ENCODE measurements around the gene RYR2. TPM values are rescaled to one million over a fixed set of nuclear protein-coding genes. Genes with fewer than 3 reads are reported as not detected.
"Not testable (repeated sequence)": the region's sequence is repeated elsewhere in the genome, so short reads cannot be mapped to it uniquely, and the experiment has no call there.

Gene RYR2
- total RNA-seq, 2 experiments from 2014 or later: 0.05 to 0.08 TPM

DNA sequence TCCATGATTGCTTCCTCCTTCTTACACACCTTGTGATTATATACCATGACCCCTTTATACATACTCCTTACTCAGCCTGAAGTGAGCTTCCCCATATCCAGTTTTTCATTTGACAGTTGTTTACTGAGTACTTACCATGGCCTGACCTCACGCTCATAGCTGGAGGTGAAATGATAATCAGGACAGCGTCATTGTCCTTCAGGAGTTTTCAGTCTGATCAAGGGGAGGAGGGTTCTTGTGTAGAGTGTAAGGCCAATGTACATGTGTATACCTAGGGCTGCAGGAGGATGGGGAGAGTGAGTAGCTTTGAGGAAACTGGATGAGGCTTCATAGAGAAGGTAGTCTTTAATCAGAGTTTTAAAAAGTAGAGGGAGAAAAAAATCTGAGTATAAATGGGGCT, 325.8 kb downstream of the RYR2 start:
- no peaks in the 10 kb centered on the region for H3K36me3 Mint-ChIP-seq (ENCODE audit: low read depth)
- H3K27ac Mint-ChIP-seq: no peak overlapping the region
- no peaks in the 10 kb centered on the region for H3K9me3 Mint-ChIP-seq
- H3K4me3 Mint-ChIP-seq: no peak overlapping the region
- H3K27me3 Mint-ChIP-seq: no peaks in the 10 kb centered on the region
- DNase-seq: no peak
- H3K4me1 Mint-ChIP-seq: no peaks in the 10 kb centered on the region
- ChIA-PET POLR2A (no interaction called here), CTCF (interaction anchor here (1.4 kb wide), 1 partner anchor 19 kb away, joined by 3 read pairs; no protein-coding TSS in a partner anchor)

DNA sequence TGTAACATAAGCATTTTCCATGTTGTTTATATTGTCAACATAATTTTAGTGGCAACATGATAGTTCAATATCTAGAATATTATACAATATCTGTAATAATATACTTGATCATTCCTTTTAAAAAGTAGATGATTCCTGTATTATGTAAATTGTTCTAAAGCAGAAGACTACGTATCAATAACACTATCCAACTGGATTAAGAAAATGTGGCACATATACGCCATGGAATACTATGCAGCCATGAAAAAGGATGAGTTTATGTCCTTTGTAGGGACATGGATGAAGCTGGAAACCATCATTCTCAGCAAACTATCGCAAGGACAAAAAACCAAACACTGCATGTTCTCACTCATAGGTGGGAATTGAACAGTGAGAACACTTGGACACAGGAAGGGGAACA, 329.5 kb downstream of the RYR2 start:
- H3K36me3 Mint-ChIP-seq (ENCODE audit: low read depth); H3K27ac Mint-ChIP-seq; POLR2A ChIA-PET; H3K9me3 Mint-ChIP-seq; DNase-seq; CTCF ChIA-PET; H3K27me3 Mint-ChIP-seq; H3K4me1 Mint-ChIP-seq; H3K4me3 Mint-ChIP-seq: not testable (repeated sequence)

GRCh38 chr1:237383791-237384190, 341.8 kb downstream of the RYR2 start:
- no peaks in the 10 kb centered on the region for H3K36me3 Mint-ChIP-seq (ENCODE audit: low read depth)
- peaks cover 2% of the 10 kb centered on the region for H3K27me3 Mint-ChIP-seq
- no peaks in the 10 kb centered on the region for H3K4me1 Mint-ChIP-seq
- ChIA-PET CTCF (interaction anchor here (0.6 kb wide), 1 partner anchor 468 kb away, joined by 3 read pairs; no protein-coding TSS in a partner anchor), POLR2A (no interaction called here)
- H3K27ac Mint-ChIP-seq: no peak overlapping the region
- DNase-seq: no peak
- H3K4me3 Mint-ChIP-seq: no peak overlapping the region
- no peaks in the 10 kb centered on the region for H3K9me3 Mint-ChIP-seq

DNA sequence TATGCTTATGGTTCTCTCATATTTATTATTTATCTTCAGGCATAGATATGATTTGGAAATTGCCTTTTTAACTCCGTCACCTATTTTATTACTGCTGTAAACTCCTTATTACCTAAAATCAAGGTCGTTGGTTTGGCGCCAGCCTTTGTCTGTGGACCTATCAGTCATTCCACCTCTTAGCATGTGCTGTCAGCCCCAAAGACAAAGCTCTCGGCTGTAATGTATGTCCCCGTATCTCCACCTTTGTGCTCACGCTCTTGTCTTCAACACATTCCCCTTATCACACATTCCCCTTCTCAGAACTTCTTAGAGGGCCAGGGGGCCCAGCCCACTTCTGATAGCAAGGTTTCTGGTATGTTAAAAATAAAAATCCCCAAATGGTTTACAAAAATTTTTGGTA, 342.2 kb downstream of the RYR2 start:
- Mint-ChIP-seq H3K27ac (no peak overlapping the region), H3K9me3 (no peaks in the 10 kb centered on the region), H3K36me3 (ENCODE audit: low read depth) (no peaks in the 10 kb centered on the region), H3K4me3 (no peak overlapping the region), H3K27me3 (peaks cover 2% of the 10 kb centered on the region), H3K4me1 (no peaks in the 10 kb centered on the region)
- DNase-seq: no peak
- ChIA-PET CTCF (no interaction called here), POLR2A (no interaction called here)

DNA sequence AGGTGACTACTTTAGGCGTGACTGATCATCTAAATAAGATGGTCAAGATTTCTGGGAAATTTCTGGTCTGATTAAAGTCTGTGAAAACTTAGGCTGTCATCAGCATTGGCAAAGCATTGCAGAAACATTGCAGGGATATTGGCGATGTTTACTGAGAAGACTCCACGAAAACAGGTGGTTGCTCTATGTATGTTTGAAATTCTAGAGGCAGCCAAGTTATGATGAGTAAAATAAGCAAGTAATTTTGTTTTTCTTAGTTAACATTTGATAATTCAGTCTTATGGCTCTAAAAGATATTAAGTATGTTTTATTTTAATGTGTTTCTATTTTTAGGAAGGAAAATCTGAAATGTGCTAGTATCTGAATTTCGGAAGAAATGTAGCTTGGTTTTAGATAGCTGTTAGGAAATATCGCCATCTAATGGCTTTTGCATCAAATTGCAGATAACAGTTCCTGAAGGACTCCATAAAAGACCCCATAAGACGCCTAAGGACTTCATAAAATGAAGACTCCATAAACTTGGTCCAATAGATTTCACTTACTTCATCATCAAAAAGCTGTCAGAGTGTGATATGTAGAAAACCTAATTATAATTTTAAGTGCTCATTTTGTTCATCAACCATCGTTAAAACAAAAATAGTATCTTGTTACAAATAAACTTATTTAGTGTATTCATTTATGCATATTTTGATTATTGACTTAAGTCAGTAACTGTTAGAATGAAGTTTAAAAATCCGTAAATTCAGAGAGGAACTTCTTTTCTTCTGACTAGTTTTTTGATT, 344.6 kb downstream of the RYR2 start:
- CTCF ChIA-PET: interaction anchor here (0.9 to 2.2 kb wide), 6 partner anchors 18 to 633 kb away, joined by 3 to 17 read pairs (median 4); no protein-coding TSS in a partner anchor
- H3K27me3 Mint-ChIP-seq: peaks cover 2% of the 10 kb centered on the region
- POLR2A ChIA-PET: no interaction called here
- no peaks in the 10 kb centered on the region for H3K9me3 Mint-ChIP-seq
- no peak overlapping the region for H3K4me3 Mint-ChIP-seq
- no peak overlapping the region for H3K27ac Mint-ChIP-seq
- DNase-seq: no peak
- no peaks in the 10 kb centered on the region for H3K36me3 Mint-ChIP-seq (ENCODE audit: low read depth)
- no peaks in the 10 kb centered on the region for H3K4me1 Mint-ChIP-seq

DNA sequence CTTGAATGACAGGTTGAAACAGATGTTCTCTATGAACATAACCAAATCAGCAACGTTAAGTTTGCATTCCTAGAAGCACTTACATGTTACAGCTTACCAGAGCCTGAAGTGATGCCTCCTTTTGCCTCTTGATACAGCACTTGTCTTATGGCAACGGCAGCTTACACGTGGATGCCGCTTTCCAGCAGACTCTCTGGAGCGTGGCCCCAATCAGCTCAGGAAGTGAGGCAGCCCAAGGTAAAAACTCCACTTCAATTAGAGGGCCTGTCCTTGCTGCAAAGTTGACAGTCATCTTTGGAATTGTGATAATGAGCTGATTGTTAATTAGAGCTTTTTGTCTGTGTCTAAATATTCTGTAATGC, 345.1 kb downstream of the RYR2 start:
- POLR2A ChIA-PET: no interaction called here
- Mint-ChIP-seq H3K27me3 (peaks cover 2% of the 10 kb centered on the region), H3K9me3 (no peaks in the 10 kb centered on the region), H3K4me1 (no peaks in the 10 kb centered on the region), H3K36me3 (ENCODE audit: low read depth) (no peaks in the 10 kb centered on the region), H3K27ac (no peak overlapping the region), H3K4me3 (no peak overlapping the region)
- no peak for DNase-seq
- CTCF ChIA-PET: interaction anchor here (0.7 to 2.2 kb wide), 6 partner anchors 16 to 633 kb away, joined by 3 to 17 read pairs (median 4); no protein-coding TSS in a partner anchor

DNA sequence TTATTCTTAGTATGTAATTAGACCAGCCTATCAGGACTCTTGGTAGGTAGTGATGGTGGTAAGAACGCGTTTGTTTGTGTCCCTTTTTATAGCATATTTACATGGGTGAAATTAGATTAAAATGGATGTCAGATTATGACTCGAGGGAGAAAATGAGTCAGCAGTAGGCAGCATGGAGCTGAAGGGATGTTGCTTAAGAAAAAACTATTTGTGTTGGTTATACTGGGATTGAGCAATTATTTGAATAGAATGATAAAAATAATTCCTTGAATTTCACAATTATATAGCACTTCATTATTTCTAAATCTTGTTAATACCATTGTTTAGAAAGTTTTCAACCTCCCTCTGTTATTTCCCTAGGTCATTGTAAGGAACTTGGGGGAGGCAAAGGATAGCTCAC, 348.8 kb downstream of the RYR2 start:
- Mint-ChIP-seq H3K9me3 (peaks cover 2% of the 10 kb centered on the region), H3K4me1 (no peaks in the 10 kb centered on the region)

GRCh38 chr1:237393632-237394031, 351.6 kb downstream of the RYR2 start:
- Mint-ChIP-seq H3K4me3 (no peak overlapping the region), H3K27me3 (no peaks in the 10 kb centered on the region), H3K4me1 (no peaks in the 10 kb centered on the region), H3K27ac (no peak overlapping the region), H3K9me3 (peaks cover 2% of the 10 kb centered on the region), H3K36me3 (ENCODE audit: low read depth) (no peaks in the 10 kb centered on the region)
- POLR2A ChIA-PET: no interaction called here
- CTCF ChIA-PET: no interaction called here
- DNase-seq: no peak

More for the DNA sequence above, 348.8 kb downstream of the RYR2 start:
- H3K4me3 Mint-ChIP-seq: no peak overlapping the region
- ChIA-PET CTCF (no interaction called here), POLR2A (no interaction called here)
- no peaks in the 10 kb centered on the region for H3K36me3 Mint-ChIP-seq (ENCODE audit: low read depth)
- H3K27me3 Mint-ChIP-seq: peaks cover 1% of the 10 kb centered on the region
- DNase-seq: no peak
- no peak overlapping the region for H3K27ac Mint-ChIP-seq

DNA sequence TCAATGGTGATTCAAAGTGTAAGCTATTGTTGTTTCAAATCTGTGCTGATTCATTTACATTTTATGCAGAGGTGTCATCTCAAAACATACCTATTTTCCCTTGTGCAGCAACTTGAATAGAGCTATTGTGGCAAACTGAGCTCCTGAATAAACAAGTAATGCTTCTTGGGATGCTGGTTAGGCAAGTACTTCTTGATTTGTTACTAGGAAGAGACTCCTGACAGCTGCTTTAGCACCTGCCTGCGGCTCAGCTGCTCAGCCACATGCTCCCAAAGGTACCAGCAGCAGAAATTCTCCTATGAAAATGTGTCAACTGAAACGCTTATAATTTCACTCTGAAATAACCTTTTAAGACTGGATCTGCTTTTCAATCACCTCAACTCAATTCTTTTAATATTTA, 352.3 kb downstream of the RYR2 start:
- Mint-ChIP-seq H3K36me3 (ENCODE audit: low read depth) (no peaks in the 10 kb centered on the region), H3K4me3 (no peak overlapping the region), H3K4me1 (no peaks in the 10 kb centered on the region), H3K27me3 (no peaks in the 10 kb centered on the region), H3K9me3 (peaks cover 2% of the 10 kb centered on the region), H3K27ac (no peak overlapping the region)
- CTCF ChIA-PET: no interaction called here
- POLR2A ChIA-PET: no interaction called here
- DNase-seq: no peak

DNA sequence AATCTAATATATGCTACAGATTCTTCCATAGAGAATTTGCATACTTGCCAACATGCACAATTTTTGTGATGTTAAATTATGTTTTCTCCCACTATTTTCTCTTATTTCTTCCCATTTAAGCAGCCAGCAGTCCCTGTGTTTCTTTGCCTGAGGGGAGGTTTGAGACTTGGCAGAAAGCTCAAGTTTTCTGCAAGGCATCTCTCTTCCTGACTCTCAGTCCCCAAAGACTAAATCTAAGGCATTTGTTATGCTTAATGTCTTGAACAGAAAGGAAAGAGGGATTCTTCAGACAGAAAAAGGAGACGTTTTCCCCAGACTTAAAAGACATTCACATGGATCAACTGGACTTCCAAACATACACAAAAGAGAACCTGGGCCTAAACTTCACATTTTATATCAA, 354.4 kb downstream of the RYR2 start:
- Mint-ChIP-seq H3K4me1 (no peaks in the 10 kb centered on the region), H3K9me3 (peaks cover 2% of the 10 kb centered on the region), H3K27me3 (no peaks in the 10 kb centered on the region), H3K4me3 (no peak overlapping the region), H3K36me3 (ENCODE audit: low read depth) (no peaks in the 10 kb centered on the region), H3K27ac (no peak overlapping the region)
- DNase-seq: no peak
- ChIA-PET CTCF (no interaction called here), POLR2A (no interaction called here)

- Mint-ChIP-seq H3K27me3 (no peaks in the 10 kb centered on the region), H3K4me3 (no peak overlapping the region), H3K9me3 (peaks cover 2% of the 10 kb centered on the region), H3K27ac (no peak overlapping the region), H3K4me1 (no peaks in the 10 kb centered on the region), H3K36me3 (ENCODE audit: low read depth) (no peaks in the 10 kb centered on the region)
- DNase-seq: no peak
- ChIA-PET CTCF (interaction anchor here (0.5 kb wide), 1 partner anchor 16 kb away, joined by 7 read pairs; no protein-coding TSS in a partner anchor), POLR2A (no interaction called here)
Observed at GRCh38 chr1:237398751-237399150, 356.8 kb downstream of the RYR2 start.

DNA sequence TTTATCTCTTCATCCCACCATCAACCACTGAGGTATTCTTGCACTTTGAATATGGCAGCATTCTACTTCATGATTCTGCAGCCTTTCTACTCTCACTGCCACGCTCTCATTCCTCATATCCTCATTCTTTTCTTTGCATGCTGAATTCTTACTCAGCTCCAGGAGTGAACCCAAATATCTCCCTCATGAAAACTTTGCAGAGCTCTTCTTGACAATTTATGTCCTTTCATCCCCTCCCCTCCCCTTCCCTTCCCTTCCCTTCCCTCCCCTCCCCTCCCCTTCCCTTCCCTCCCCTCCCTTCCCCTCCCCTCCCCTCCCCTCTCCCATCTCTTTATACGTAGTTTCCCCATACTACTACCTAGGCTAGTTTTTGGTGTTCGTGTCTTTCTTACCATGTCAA, 363.9 kb downstream of the RYR2 start:
- DNase-seq: no peak
- Mint-ChIP-seq H3K4me1 (peaks cover 2% of the 10 kb centered on the region), H3K9me3 (no peaks in the 10 kb centered on the region), H3K27ac (no peak overlapping the region), H3K4me3 (no peak overlapping the region), H3K27me3 (no peaks in the 10 kb centered on the region), H3K36me3 (ENCODE audit: low read depth) (no peaks in the 10 kb centered on the region)
- POLR2A ChIA-PET: no interaction called here
- CTCF ChIA-PET: no interaction called here

DNA sequence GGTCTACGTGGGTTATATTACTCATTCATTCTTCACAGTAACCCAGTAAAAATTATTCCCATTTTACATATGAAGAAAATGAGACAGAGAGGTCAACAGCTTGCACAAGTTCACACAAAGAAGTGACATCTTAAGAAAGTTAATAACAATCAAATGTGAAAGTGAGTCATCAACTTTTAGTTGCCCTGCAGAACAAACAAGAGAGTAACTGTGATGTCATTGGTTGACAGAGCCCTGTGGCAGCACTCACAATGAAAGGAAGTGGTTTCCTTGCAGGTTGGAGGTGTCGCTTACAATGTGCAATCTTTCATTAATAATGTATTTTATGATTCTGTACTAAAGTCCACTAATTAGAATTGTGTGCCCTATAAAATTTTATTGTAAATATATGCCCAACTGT, 369.6 kb downstream of the RYR2 start:
- H3K9me3 Mint-ChIP-seq: no peaks in the 10 kb centered on the region
- peaks cover 12% of the 10 kb centered on the region for H3K4me1 Mint-ChIP-seq
- H3K4me3 Mint-ChIP-seq: no peak overlapping the region
- POLR2A ChIA-PET: no interaction called here
- H3K27ac Mint-ChIP-seq: peak overlapping the region; percentile 55
- peaks cover 3% of the 10 kb centered on the region for H3K27me3 Mint-ChIP-seq
- peak; percentile 41 for DNase-seq
- CTCF ChIA-PET: no interaction called here
- H3K36me3 Mint-ChIP-seq (ENCODE audit: low read depth): no peaks in the 10 kb centered on the region

DNA sequence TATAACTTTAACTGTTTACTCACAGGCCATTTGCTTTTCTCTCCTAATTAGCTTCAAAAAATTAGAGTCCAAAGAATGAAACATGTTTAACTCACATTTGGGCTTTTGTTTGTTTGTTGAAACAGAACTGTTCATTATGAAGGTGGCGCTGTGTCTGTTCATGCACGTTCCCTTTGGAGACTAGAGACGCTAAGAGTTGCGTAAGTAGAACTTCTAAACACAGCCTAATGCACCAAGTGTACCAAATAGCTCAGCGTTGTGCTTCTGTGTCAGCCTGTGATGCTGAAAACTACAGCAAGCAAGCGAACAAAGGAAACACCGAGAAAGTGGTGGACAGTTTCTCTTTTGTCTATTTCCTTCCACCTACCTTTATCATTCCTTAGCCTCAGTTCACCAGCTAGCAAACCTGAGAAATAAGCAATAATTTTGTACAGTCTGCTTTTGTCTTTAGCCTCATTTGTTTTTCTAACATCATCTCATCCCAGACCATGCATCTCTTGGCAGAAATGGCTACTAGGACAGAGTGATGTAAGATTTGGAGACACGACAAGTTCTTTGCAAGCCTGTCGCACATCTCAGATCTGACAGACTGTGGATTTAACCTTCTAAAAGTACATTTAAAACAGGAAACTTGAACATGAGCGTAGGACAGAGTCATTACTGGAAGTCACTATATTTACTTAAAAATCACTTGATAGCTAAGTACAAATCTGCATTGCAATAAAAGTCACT, 375.1 kb downstream of the RYR2 start:
- H3K36me3 Mint-ChIP-seq (ENCODE audit: low read depth): no peaks in the 10 kb centered on the region
- peaks cover under 1% of the 10 kb centered on the region for H3K4me1 Mint-ChIP-seq
- CTCF ChIA-PET: no interaction called here
- peaks cover 3% of the 10 kb centered on the region for H3K27me3 Mint-ChIP-seq
- no peak overlapping the region for H3K27ac Mint-ChIP-seq
- no peaks in the 10 kb centered on the region for H3K9me3 Mint-ChIP-seq
- POLR2A ChIA-PET: no interaction called here
- H3K4me3 Mint-ChIP-seq: no peak overlapping the region
- DNase-seq: no peak

All from activated CD4-positive, alpha-beta memory T cell treated with anti-CD3 and anti-CD28 coated beads, Interleukin-2, amount 10 ng/mL, durations not matched to agents 7 days and 5 days (primary cell).